HCT116 (cell line): ENCODE results near the gene CDS1. TPM values are rescaled to one million over a fixed set of nuclear protein-coding genes. Genes with fewer than 3 reads are reported as not detected.

Experiments used
- ATAC-seq: fragments of 200-7000 bp; cut with Tn5 transposase; 2 replicates; pipeline ENCODE4 v1.9.1; 2020; ENCODE audit warnings: mild to moderate bottlenecking, moderate library complexity
- BruUV-seq: library from RNA; stranded (reverse); fragments of 400-500 nt; replicated peaks from 2 replicates; lab custom pipeline; 2021; lab: Mats Ljungman, UMichigan
- CTCF ChIA-PET: fragments of 300-600 bp; sonication (Branson Sonifier 250); formaldehyde crosslinking; loops from one replicate; lab custom pipeline; 2021; ENCODE audit warnings: antibody characterized with exemption; lab: Charles Lee
- POLR2A ChIA-PET: fragments of 300-600, 350-600 bp; sonication (Branson Sonifier 250); formaldehyde crosslinking; loops from one replicate; lab custom pipeline; 2021; ENCODE audit warnings: antibody characterized with exemption; lab: Charles Lee
- RAD21 ChIA-PET, 2 experiments: fragments of 300-600 bp; sonication (Branson Sonifier 250); formaldehyde crosslinking; loops; one replicate each; lab custom pipeline; 2023; ENCODE audit warnings: low total read pairs in 2 of 2; ENCODE audit not compliant: uncharacterized antibody in 2 of 2, unreplicated experiment in 2 of 2, low non-redundant PET in 1 of 2; lab: Charles Lee
- DNase-seq: peaks from one replicate; pipeline ENCODE4 v3.0.0-alpha.2; 2010; ENCODE audit warnings: low read depth, low spot score
- H2AFZ ChIP-seq: fragments of 200-600 bp; shearing (Covaris generic), sonication (generic); 2 replicates; pipeline ENCODE4 v1.6.1; 2017; ENCODE audit warnings: low read depth, mixed run types, mixed read lengths, antibody characterized with exemption, low read length; ENCODE audit not compliant: poor library complexity, severe bottlenecking
- H3K27ac ChIP-seq: 2 replicates; pipeline ENCODE4 v1.5.1; 2012; ENCODE audit warnings: low read depth, low read length
- H3K27me3 ChIP-seq: fragments of 200-600 bp; sonication (generic); 2 replicates; pipeline ENCODE4 v1.6.1; 2016; ENCODE audit warnings: mixed run types, low read length, mixed read lengths; ENCODE audit not compliant: insufficient read depth
- H3K36me3 ChIP-seq, 2 experiments: fragments of 200-500 bp in 1 of 2; fragments of 200-600 bp in 1 of 2; sonication (Bioruptor generic) in 1 of 2; sonication (generic) in 1 of 2; 2 replicates each; pipeline versions ENCODE4 v1.5.1 to v1.6.1; 2014 to 2016; ENCODE audit warnings: low read length in 2 of 2, inconsistent platforms in 1 of 2, mixed read lengths in 1 of 2, mixed run types in 1 of 2; ENCODE audit not compliant: insufficient read depth in 2 of 2, control insufficient read depth in 1 of 2
- H3K4me1 ChIP-seq, 2 experiments: fragments of 200-600 bp in 1 of 2; sonication (generic) in 1 of 2; 2 replicates each; pipeline versions ENCODE4 v1.5.1 to v1.6.1; 2012 to 2017; ENCODE audit warnings: low read length in 2 of 2, inconsistent platforms in 1 of 2, mild to moderate bottlenecking in 1 of 2, mixed read lengths in 1 of 2, mixed run types in 1 of 2, moderate library complexity in 1 of 2; ENCODE audit not compliant: insufficient read depth in 2 of 2, control insufficient read depth in 1 of 2
- H3K4me2 ChIP-seq: fragments of 200-600 bp; sonication (generic); 2 replicates; pipeline ENCODE4 v1.6.1; 2017; ENCODE audit warnings: mixed run types, low read length, mixed read lengths
- H3K4me3 ChIP-seq, 2 experiments: fragments of 200-600 bp in 1 of 2; sonication (generic) in 1 of 2; replicated peaks in 1 of 2; 2 replicates each; pipeline ENCODE4 v1.5.1; 2011 to 2016; ENCODE audit warnings: low read length in 2 of 2, control low read depth in 1 of 2, low read depth in 1 of 2, mild to moderate bottlenecking in 1 of 2, mixed read lengths in 1 of 2, mixed run types in 1 of 2
- H3K79me2 ChIP-seq: fragments of 200-600 bp; sonication (generic); 2 replicates; pipeline ENCODE4 v1.6.1; 2017; ENCODE audit warnings: mild to moderate bottlenecking, mixed run types, low read length, moderate library complexity, mixed read lengths; ENCODE audit not compliant: insufficient read depth
- H3K9ac ChIP-seq: fragments of 200-600 bp; sonication (generic); 2 replicates; pipeline ENCODE4 v1.6.1; 2016; ENCODE audit warnings: low read length, mixed read lengths
- H3K9me2 ChIP-seq: fragments of 200-600 bp; sonication (generic), shearing (Covaris generic); 2 replicates; pipeline ENCODE4 v1.6.1; 2017; ENCODE audit warnings: mixed run types, mild to moderate bottlenecking, moderate library complexity; ENCODE audit not compliant: insufficient read depth
- H3K9me3 ChIP-seq, 2 experiments: fragments of 200-500 bp in 1 of 2; fragments of 200-600 bp in 1 of 2; sonication (Bioruptor generic) in 1 of 2; sonication (generic) in 1 of 2; 2 replicates each; pipeline ENCODE4 v1.6.1; 2014 to 2017; ENCODE audit warnings: low read length in 2 of 2, mixed read lengths in 2 of 2, inconsistent platforms in 1 of 2, low read depth in 1 of 2, mild to moderate bottlenecking in 1 of 2, mixed run types in 1 of 2, moderate library complexity in 1 of 2; ENCODE audit not compliant: control insufficient read depth in 1 of 2, insufficient read depth in 1 of 2
- H4K20me1 ChIP-seq: fragments of 200-600 bp; sonication (generic), shearing (Covaris generic); 2 replicates; pipeline ENCODE4 v1.6.1; 2017; ENCODE audit warnings: mixed run types, mild to moderate bottlenecking, moderate library complexity; ENCODE audit not compliant: insufficient read depth
- CEBPB ChIP-seq: IDR thresholded peaks from 2 replicates; pipeline ENCODE4 v1.6.1; 2012; ENCODE audit warnings: low read depth
- EZH2phosphoT487 ChIP-seq: fragments of 200-600 bp; IDR thresholded peaks from 2 replicates; pipeline ENCODE4 v1.6.1; 2018; ENCODE audit warnings: antibody characterized with exemption, borderline replicate concordance
- JUND ChIP-seq: IDR thresholded peaks from 2 replicates; pipeline ENCODE4 v1.6.1; 2012
- POLR2AphosphoS5 ChIP-seq: IDR thresholded peaks from 2 replicates; pipeline ENCODE4 v1.6.1; 2011; ENCODE audit warnings: mild to moderate bottlenecking, low read depth, low read length, moderate library complexity
- TCF7L2 ChIP-seq: IDR thresholded peaks from 2 replicates; pipeline ENCODE4 v1.7.0; 2011; ENCODE audit warnings: borderline replicate concordance, inconsistent platforms; ENCODE audit not compliant: insufficient read depth, insufficient read length; ENCODE audit errors: extremely low read depth
- intact Hi-C: fragments of 100-400 bp; cut with micrococcal nuclease; formaldehyde crosslinking; loops from 2 replicates; pipeline ENCODE4 v1.10.0; 2022
- total RNA-seq: library from RNA; stranded (reverse); gene quantifications from one replicate; pipeline ENCODE4 v1.2.1, GENCODE V29; 2021; ENCODE audit not compliant: unreplicated experiment
- TF ChIP-seq, protein P1 (sequence below): IDR thresholded peaks from 2 replicates; pipeline ENCODE4 v1.6.1; 2012; ENCODE audit warnings: low read depth
- TF ChIP-seq, protein P2 (sequence below): IDR thresholded peaks from 2 replicates; pipeline ENCODE4 v1.6.1; 2012

CDS1 gene
- total RNA-seq, 1 experiment from 2014 or later = 14.6 TPM

DNA sequence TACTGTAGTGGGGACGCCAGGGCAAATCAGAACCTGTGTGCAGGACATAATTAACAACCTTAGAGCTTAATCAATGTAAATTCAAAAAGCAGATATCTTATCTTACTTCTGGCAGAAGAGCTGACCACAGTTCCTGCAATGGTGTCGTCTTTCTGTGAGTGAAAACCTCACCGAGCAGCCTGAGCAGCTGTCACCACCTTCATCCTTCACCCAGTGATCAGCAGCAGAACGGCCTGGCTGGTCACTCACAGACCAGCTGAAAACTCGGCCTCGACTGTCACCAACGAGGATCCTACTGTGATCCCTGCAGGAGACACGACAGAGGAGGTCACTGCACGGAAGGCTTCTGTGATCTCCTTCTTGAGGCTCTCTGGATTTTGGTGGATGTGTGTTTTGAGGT lies 94.2 kb downstream of the CDS1 start:
- no peaks in the 10 kb centered on the region; the same call in 1 of the 2 replicates for H4K20me1 ChIP-seq
- no peak for TF ChIP-seq CEBPB
- POLR2A ChIA-PET = no interaction called here
- ATAC-seq (no peak), DNase-seq (no peak)
- H2AFZ ChIP-seq = no peak overlapping the region
- H3K4me1 ChIP-seq = peaks cover 26 to 36% of the 10 kb centered on the region in 2 experiments
- no peaks in the 10 kb centered on the region for H3K79me2 ChIP-seq
- RAD21 ChIA-PET = no interaction called here
- no peak overlapping the region for H3K4me3 ChIP-seq
- H3K9me3 ChIP-seq = no peaks in the 10 kb centered on the region
- CTCF ChIA-PET = no interaction called here
- intact Hi-C loops = no loop called here
- no TSS peak for BruUV-seq
- no peak overlapping the region for H3K4me2 ChIP-seq
- H3K36me3 ChIP-seq = 0 out of 4 replicates have a peak, but pooled peaks cover 0 to 4% of the 10 kb centered on the region in 2 experiments
- H3K9ac ChIP-seq = no peak overlapping the region
- no peak overlapping the region for H3K27ac ChIP-seq
- H3K9me2 ChIP-seq = no peaks in the 10 kb centered on the region
- H3K27me3 ChIP-seq = no peaks in the 10 kb centered on the region

DNA sequence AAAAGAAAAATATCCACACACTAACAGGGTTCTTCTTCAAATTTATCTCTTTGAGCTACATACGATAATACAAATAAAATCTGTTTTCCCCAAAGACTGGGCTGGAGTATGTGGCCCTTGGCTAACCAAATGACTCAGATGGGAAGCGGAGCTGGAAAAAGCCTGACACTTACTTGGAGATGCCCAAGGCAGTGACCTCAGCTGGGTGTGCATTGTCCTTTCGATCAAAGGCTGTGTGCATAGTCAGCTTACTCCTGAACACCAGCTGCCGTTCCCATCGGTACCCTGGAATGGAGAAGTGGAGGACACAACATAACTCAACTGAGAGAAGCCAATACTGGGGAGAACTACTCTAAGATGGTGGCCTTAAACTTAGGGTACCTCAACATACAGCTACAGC lies 95.1 kb downstream of the CDS1 start:
- Histone ChIP-seq H3K4me3 (no peak overlapping the region), H3K4me2 (no peak overlapping the region), H3K9ac (no peak overlapping the region), H3K79me2 (no peaks in the 10 kb centered on the region), H3K9me2 (no peaks in the 10 kb centered on the region), H4K20me1 (no peaks in the 10 kb centered on the region; the same call in 1 of the 2 replicates), H3K36me3 (0 out of 4 replicates have a peak, but pooled peaks cover 0 to 4% of the 10 kb centered on the region in 2 experiments), H2AFZ (no peak overlapping the region), H3K27ac (no peak overlapping the region), H3K4me1 (peaks cover 34 to 42% of the 10 kb centered on the region in 2 experiments), H3K9me3 (no peaks in the 10 kb centered on the region), H3K27me3 (no peaks in the 10 kb centered on the region)
- no peak for ATAC-seq
- no TSS peak for BruUV-seq
- ChIA-PET CTCF (no interaction called here), POLR2A (no interaction called here), RAD21 (no interaction called here)
- no peak for DNase-seq
- intact Hi-C loops = no loop called here
- TF ChIP-seq, protein P1, sequence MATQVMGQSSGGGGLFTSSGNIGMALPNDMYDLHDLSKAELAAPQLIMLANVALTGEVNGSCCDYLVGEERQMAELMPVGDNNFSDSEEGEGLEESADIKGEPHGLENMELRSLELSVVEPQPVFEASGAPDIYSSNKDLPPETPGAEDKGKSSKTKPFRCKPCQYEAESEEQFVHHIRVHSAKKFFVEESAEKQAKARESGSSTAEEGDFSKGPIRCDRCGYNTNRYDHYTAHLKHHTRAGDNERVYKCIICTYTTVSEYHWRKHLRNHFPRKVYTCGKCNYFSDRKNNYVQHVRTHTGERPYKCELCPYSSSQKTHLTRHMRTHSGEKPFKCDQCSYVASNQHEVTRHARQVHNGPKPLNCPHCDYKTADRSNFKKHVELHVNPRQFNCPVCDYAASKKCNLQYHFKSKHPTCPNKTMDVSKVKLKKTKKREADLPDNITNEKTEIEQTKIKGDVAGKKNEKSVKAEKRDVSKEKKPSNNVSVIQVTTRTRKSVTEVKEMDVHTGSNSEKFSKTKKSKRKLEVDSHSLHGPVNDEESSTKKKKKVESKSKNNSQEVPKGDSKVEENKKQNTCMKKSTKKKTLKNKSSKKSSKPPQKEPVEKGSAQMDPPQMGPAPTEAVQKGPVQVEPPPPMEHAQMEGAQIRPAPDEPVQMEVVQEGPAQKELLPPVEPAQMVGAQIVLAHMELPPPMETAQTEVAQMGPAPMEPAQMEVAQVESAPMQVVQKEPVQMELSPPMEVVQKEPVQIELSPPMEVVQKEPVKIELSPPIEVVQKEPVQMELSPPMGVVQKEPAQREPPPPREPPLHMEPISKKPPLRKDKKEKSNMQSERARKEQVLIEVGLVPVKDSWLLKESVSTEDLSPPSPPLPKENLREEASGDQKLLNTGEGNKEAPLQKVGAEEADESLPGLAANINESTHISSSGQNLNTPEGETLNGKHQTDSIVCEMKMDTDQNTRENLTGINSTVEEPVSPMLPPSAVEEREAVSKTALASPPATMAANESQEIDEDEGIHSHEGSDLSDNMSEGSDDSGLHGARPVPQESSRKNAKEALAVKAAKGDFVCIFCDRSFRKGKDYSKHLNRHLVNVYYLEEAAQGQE = no peak
- no peak for TF ChIP-seq EZH2phosphoT487
- no peak for TF ChIP-seq TCF7L2
- TF ChIP-seq, protein P2, sequence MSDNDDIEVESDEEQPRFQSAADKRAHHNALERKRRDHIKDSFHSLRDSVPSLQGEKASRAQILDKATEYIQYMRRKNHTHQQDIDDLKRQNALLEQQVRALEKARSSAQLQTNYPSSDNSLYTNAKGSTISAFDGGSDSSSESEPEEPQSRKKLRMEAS = no peak
- TF ChIP-seq JUND = no peak
- no peak for TF ChIP-seq POLR2AphosphoS5
